Activated CD8-positive, alpha-beta memory T cell treated with anti-CD3 and anti-CD28 coated beads, Interleukin-2, amount 50 U/mL, for 24 hours (primary cell): ENCODE measurements around the gene FBXO15.
A peak's percentile ranks its signal among the peaks of the same experiment; 100 is the strongest.

Experiments used
- DNase-seq: peaks from one replicate; pipeline ENCODE4 v3.0.0-alpha.2; 2020; ENCODE audit errors: extremely low read depth

Gene FBXO15, protein sequence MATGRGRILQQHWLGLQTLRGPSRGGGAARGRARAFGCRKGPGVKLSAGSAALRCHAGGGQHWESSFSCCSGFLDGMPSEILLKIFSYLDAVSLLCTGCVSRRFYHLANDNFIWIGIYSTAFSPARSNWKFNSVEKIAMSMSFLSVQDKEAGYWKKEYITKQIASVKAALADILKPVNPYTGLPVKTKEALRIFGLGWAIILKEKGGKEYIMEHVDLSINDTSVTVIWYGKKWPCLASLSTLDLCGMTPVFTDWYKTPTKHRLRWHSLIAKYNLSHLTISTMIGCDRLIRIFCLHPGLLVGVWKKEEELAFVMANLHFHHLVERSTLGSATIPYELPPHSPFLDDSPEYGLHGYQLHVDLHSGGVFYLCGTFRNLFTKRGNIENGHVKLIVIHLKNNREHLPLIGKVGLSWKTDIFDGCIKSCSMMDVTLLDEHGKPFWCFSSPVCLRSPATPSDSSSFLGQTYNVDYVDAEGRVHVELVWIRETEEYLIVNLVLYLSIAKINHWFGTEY

DNA sequence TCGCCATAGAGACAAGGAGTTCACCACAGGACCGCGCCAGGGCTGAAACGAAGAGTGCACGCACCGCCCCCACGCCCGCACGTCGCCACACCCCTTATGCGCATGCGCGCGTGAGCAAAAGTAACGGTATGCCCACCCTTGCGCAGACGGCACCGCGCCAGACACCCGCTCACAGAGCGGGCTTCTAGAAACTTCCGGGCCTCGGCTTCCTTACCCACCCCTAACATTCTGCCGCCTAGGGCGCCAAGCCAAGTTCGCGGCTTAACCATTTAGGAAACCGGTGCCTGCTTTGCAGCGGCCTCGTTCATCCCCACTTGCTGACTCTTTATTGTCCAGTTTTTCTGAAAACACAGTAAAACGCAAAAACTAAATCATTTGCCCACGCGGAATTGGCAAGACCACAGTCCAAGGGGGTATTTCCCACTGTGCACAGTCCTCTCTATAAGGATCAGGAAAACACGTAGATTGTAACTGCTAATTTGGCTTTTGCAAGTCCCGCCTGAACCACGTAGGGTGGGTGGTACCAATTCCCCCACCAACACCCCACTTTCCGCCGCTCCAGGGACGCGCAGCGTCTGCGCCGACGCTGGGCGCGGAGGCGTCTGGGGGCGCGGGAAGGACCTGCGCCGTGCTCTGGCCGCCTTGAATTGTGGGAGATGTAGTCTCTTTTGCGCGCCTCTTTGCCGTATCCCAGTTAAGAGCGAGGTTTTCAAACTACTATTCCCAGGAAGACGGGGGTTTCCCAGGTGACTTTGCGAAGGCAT is at the start of gene FBXO15, which contains the start of gene TIMM21:
FBXO15 (minus strand) TSS at position 56 of the 764 bp plus-strand sequence; CDS start at position 7, 49 bp downstream.
TIMM21 (plus strand) TSS at position 745 of the 764 bp plus-strand sequence. CDS start 286 bp downstream, outside the sequence.
- DNase-seq = peak; percentile 87

DNA sequence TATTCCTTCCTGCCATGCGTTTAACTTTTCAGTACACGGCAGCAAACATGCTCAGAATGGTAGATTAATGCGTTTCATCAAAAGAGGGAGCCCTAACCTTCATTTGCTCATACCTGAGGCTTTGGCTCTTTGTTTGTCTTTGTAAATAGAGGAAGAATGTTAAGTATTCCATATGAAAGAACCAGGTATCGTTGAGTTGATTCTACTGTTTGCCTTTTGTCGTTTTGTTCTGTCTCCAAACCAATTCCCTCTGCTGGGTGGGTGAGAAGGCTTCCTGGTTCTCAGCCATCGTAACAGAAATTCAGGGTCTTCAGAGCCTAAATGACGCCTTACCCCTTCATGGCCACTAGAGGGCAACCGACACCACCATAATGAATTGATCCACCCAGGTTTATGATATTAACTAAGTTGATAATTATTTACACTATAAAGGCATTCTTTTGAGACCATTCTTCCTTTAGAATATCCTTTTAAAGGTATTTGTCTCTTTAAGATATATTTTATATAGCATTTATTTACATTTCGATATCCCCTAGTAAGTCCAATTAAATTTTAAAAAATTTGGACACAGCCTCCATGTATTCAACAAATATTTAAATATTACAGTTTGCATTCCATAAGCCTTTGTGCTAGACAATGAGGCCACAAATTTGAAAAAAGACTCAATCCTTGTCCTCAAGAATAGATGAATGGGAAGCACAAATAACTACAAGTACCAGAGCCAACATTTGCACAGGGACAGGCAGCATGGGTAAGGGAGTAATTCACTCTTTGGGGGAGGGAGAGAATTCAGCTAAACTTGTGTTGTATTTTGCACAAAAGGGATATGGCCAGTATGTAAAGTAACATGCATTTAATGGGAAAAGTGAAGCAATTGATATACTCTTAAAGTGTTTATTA is 48.8 kb upstream of the FBXO15 start:
- peak; percentile 6 for DNase-seq

DNA sequence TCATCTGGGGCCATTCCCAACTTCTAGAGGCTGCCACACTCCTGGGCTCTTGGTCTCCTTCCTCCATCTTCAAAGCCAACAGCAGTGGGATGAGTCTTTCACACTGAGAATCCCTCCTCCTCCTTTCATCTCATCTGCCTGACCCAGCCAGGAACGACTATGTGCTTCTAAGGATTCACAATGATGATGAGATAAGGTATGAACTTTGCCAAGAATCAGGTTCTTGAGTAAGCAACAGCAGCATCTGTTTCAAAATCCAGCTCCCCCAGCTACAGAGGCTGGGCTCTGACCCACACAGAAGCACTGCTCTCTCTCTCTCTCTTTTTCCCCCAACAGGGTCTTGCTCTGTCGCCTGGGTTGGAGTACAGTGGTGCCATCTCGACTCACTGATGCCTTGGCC is 47.1 kb upstream of the FBXO15 start:
- DNase-seq = no peak

DNA sequence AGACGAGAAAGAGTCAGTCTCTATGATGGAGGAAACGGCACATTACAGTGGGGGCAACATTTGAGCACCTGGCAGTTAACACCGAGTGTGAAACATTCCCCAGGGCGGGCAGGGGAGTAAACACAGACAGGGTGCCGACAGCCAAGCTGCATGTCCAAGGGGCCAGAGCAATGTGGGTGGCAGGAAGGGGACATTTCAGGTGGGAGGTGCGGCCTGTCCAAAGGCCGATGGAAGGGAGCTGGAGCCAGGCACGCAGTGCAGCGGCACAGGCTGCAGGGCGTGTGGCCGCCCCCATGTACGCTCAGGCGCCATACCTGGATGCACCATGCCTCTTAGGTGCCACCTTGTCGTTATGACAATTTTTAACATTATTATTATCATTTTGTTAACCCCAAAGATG is 43.9 kb upstream of the FBXO15 start:
- DNase-seq = no peak

DNA sequence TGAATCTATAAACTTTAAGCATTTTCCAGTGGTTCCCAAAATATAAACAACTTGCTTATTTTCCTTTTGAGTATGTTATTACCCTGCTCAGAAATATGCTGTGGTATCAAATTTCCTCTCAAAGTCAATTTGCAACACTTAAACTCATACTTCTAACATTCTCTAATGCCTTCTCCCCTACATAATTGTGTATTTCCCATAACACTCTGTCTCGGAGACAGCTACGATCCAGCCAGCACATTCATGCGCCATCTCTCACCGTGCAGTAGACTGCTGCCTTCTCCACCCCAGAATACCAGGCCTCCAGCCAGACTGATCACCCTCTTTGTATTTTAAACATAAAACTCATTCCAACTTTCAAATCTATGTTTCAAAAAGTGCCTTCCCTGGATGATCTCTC is 42.5 kb upstream of the FBXO15 start:
- no peak for DNase-seq

DNA sequence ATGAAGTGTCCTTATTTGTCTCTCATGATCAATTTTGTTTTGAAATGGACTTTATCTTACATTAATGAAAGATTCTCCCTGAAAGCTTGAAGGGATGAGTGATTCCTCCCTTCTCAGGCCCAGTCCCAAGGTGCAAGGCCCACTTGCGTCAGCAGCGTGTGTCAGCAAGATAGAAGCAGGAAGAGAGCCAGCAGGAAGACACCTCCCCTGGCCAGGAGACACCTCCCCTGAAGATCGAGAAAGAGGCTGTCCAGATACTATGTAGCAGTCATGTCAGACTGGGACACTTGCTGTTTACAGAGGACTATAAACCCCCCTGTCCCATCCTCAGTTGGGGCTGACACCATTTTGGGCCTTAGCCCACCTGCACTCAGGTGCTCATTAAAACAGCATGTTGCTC is 39.0 kb upstream of the FBXO15 start:
- DNase-seq = no peak

DNA sequence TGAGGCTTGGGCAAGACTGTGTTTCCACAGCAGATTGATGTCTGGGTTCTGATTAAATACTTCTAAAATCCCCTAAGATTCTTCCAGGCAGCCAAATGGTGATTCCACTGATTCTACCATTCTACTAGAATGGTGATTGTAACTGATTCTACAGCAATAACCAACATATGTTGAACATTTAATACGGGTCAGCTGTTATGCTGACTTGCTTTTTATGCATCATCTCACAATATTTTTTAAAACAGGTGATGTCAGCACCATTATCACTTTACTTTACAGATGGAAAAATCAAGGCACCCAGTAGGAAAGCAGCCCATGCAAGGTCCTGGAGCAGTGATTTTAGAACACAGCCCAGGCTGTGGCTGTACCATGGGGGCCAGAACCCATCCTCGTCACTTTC is 38.2 kb upstream of the FBXO15 start:
- DNase-seq = no peak

DNA sequence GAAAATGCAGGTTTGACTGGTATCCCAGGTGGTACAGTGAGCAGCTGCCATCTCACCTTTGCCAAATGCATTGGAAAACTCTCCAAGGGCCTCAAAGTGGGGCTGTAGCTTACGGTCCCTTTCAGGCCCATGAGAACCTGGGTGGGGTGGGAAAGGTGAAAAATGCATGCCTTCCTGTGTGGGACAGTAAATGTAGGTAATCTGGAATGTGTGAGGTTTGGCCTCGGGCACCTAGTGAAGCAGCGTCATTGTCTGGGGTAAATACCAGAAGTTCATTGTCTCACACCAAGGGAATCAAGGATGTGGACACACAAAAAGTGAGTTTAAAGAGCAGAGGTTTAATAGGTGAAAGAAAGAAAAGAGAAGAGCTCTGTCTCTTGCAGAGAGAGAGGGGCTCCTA is 37.2 kb upstream of the FBXO15 start:
- no peak for DNase-seq

DNA sequence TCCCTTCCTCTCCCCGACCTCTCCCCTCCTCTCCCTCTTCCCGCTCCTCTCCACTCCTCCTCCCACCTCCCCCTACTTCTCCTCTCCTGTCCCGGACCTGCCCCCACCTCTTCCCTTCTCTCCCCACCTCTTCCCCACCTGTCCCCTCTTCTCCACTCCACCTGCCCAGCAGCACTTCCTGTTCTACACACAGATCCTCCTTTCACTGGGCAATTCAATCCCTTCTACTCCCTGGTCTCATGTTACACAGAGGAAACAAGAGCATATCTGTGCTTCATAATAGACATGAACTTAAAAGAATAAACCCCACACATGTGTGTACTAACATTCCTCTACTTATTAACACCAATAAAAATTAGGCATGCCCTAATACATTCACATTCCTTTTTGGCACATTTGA is 35.5 kb upstream of the FBXO15 start:
- no peak for DNase-seq

DNA sequence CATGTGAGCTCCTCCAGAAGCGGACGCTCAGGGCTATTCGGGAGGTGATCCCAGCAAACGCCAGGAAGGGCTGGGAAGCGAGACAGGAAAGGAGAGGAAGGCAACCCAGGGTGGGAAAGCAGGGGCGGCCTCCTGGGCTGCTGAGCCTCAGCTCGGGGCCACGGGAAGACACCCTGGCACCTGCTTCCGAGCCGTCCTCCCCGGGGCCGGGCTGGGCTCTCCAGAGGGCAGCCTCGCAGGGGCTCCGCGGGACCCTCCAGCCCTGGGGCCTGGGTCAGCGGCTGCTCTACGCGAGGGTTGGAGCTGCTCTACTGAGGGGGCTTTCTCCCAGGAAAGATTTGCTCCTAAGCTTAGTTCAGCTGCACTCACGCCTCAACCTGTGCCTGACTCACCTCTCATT is 34.7 kb upstream of the FBXO15 start:
- DNase-seq = no peak

DNA sequence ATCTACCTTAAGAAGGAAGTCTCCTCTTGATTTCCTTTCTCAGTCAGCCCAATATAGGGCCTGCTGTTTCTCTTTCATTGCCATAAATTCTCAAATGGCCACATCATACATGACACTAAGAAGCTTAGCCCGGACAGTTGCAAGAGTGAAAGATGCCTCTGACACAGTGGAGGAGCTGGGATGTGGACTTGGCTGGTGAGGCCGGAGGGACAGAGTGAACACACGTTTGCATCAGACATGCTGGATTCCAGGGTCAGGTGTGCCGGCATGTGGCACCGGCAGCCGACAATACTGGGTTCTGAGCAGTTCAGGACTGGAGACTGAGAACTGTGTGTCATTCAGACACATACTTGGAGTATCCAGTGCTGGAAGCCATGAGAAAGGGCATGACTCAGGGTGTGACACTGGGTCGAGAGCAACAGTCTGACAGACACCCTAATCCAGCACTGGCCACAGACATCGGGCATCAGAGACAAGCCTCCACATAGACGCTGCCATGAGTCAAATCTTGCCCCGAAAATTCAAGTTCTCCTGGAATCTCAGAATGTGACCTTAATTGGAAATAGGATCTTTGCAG is 32.1 kb upstream of the FBXO15 start:
- no peak for DNase-seq

DNA sequence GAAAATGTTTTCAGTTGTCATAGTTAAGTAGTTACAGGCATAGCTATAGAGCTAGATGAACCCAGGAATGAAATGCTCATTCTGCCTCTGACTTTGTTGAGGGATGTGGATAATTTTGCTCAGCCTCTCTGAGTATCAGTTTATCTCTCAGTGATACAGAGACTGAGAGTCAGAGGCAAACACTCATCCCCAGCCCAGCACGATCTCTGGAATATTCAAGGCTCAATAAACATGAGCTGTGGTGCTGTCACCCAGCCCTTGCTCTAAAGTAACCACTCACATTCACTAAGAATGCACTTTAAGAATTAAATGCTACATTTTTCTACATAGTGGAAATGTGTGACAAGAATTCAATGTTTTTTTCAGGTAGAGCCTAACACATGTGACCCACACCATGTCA is 31.2 kb upstream of the FBXO15 start:
- DNase-seq = no peak

DNA sequence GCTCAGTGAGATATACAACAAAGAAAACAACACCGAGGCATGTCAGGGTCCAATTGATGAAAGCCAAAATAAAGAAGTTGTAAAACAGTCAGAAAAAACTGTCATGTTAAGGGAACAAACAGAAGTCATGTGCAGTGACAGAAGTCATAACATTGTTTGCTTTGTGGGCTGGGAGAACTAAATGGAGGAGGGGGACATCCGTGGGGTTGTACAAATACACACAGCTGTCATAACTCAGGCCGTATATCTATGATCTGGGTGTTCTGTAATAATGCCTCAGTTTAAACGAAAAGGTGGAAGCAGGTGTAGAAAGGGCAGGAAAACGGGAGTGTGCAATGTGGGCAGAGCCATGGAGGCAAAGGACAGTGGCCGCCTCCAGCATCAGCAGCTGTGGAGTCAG is 28.0 kb upstream of the FBXO15 start:
- no peak for DNase-seq

DNA sequence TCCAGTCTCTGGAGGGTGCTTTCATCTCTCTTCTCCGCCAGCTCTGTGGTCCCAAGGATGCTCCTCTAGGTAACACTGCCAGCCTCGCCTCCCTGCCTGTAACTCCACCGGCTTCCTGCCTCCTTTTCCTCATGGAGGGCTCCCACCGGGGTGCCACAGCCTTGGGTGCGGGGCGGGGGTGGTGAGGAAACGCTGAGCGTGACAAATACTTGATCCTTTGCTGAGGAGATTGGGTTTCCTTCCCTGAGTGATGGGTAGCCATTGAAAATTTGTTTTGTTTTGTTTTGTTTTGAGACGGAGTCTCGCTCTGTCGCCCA is 25.8 kb upstream of the FBXO15 start:
- no peak for DNase-seq

DNA sequence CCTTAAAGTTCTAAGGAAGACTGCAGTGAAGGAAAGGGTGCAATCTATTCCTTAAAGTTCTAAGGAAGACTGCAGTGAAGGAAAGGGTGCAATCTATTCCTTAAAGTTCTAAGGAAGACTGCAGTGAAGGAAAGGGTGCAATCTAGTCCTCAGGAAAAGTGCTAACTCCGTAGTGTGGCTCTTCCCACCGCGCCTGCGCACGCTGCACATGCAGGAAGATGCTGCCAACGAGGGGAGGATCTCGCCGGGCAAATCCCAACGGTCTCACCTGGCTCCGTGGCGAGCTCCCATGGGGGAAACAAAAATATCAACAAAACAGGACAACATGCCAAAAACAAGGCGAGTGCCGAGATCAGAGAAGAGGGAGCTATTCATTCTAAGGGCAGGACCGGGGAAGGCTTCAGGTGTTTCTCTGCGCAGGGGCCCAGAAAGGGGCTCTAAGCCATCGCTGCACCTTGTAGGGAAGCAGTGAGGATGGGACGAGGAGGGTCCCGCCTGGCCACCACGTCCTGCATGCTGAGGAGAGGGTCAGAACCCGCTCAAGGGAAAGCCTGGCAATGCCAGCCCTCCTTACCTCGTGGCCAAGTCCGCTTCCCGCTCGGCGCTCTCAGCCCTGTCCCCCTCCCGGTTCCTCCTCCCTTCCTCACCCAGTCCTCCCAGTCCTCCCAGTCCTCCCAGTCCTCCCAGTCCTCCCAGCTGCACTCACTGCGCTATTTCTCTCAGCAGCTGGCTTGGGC is 25.2 kb upstream of the FBXO15 start:
- no peak for DNase-seq

DNA sequence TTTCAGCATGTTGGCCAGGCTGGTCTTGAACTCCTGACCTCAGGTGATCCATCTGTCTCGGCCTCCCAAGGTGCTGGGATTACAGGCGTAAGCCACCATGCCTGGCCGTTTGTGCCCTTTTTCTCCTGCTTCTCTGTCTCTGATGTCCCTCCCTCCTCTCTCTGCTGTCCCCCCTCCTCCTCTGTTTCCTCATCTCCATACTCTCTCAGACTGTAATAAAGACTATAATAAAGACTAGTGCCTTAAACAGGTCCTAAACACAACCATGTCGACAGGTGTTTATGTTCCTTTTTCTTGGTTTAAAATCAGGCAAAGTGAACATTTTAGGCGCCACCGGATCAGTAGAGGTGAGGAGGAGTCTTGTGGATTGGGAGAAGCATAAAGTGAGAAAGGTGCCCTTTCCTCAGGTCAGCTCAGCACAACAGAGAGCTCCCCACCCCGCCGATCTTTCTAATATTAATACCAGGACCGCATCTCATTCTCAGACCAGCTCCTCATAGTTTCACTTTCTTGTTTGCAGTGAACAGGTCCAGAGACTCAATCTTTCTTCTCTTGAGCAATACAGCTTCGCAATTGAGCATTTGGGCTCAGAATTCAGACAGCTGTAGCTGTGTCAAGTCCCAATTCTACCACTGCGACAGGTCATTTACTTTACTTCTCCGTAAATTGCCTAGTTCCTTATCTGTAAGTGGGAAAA is 24.4 kb upstream of the FBXO15 start:
- DNase-seq = no peak

DNA sequence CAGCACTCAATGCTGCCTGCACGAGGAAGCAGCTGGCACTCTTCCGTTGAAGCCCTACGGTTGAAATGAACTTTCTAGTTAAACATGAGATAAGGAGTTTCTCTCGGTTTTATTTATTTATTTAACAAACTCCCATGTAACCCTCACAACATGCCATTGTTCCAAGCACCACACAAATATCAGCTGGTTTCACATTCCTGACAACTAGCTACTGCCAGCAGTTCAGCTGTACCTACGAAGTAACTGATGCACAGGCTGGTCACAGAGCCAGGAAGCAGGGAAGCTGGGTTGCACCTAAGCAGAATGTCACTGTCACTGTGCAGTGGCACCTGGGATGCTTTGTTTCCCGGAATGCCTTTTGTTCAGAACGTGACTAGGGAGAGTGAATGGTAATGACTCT is 18.8 kb upstream of the FBXO15 start:
- DNase-seq = no peak

DNA sequence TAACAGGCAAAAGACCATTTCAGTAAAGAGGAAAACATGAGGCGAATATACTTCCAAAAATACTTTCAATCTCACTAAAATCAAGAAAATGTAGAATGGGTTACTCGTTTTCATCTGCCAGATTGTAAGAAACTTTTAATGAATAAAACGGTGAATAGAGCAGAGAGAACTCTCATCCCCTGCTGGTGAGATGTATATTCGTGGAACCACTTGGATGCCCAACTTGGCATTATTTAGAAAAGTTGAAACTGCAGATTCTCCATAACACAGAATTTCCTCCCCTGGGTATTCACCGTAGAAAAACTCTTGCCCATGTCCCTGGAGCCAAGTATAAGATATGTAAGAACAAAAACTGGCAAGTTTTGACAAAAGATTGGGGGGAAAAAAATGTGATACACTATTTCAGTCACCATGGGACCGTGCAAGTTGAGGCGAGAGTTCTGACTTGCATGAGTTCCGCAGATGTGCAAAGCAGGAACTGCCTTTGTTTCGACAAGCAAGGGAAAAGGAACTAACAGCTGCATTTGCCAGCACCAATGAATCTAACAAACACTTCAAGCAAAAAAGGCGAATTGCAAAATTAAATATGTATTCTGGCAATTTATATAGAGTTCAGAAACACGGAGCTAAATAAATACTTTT is 15.5 kb upstream of the FBXO15 start:
- DNase-seq = no peak

DNA sequence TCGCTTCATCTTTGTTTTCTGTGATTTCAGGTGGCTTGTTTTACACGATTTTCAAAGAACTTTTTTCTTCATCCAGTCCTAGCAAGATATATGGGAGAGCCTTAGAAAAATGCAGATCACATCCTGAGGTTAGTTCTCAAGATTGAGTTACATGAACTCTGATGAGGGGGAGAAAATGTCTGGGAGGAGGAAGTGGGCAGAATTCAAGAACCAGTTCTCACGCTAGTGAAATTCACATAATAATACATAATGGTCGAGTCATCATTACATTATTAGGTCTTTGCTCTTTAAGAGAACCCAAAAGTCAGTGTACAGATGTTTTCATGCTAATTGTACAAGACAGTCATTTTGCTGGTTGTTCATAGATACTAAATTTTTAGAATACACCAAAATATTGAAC is 7.6 kb upstream of the FBXO15 start:
- DNase-seq = no peak

DNA sequence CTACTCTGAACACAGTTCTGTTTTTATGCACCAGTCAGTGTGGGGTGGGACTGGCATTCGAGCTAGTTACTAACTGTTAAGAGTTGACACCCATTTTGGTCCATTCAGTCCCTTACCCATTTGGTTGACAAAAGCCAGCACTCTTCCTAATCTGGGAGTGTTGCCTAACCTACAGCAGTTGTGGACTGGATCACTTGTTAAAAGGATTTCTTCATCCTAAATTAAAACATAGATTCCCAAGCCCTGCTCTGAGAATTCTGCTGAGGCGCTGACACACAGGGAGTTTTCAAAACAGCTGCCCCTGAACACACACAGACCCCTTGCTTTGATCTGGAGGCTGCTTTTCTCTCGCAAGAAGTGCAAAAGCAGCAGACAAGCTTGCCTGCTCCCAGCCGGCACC is 7.1 kb upstream of the FBXO15 start:
- no peak for DNase-seq
